GM23338 (cell line): ENCODE data around the gene ZBTB7B. TPM values are rescaled to one million over a fixed set of nuclear protein-coding genes. Genes with fewer than 3 reads are reported as not detected.

Experiments used
- ATAC-seq: fragments of 200-7000 bp; cut with Tn5 transposase; 3 replicates; pipeline ENCODE4 v1.9.1; 2020
- DNase-seq: peaks from one replicate; pipeline ENCODE4 v3.0.0-alpha.2; 2015; ENCODE audit warnings: low spot score
- H2AFZ ChIP-seq: fragments of 200-600 bp; sonication (generic); 2 replicates; pipeline ENCODE4 v1.8.0; 2016; ENCODE audit warnings: antibody characterized with exemption, mild to moderate bottlenecking, moderate library complexity
- H3F3A ChIP-seq: fragments of 200-600 bp; sonication (generic); replicated peaks from 2 replicates; pipeline ENCODE4 v1.8.0; 2017; ENCODE audit warnings: antibody characterized with exemption, mixed run types, low read depth
- H3K27ac ChIP-seq: fragments of 200-600 bp; sonication (generic); 2 replicates; pipeline ENCODE4 v1.6.1; 2016; ENCODE audit warnings: low read depth
- H3K27me3 ChIP-seq: fragments of 200-600 bp; sonication (generic); 2 replicates; pipeline ENCODE4 v1.8.0; 2016; ENCODE audit warnings: mild to moderate bottlenecking, mixed run types, moderate library complexity; ENCODE audit not compliant: insufficient read depth
- H3K36me3 ChIP-seq: fragments of 200-600 bp; sonication (generic); 2 replicates; pipeline ENCODE4 v1.8.0; 2016; ENCODE audit warnings: mild to moderate bottlenecking; ENCODE audit not compliant: insufficient read depth
- H3K4me1 ChIP-seq: fragments of 200-600 bp; sonication (generic); 2 replicates; pipeline ENCODE4 v1.8.0; 2016; ENCODE audit warnings: mild to moderate bottlenecking, moderate library complexity; ENCODE audit not compliant: insufficient read depth
- H3K4me2 ChIP-seq: fragments of 200-600 bp; sonication (generic); 2 replicates; pipeline ENCODE4 v1.7.1; 2017; ENCODE audit warnings: mixed run types
- H3K4me3 ChIP-seq: fragments of 200-600 bp; sonication (generic); 2 replicates; pipeline ENCODE4 v1.6.1; 2016; ENCODE audit warnings: mixed run types
- H3K79me2 ChIP-seq: fragments of 200-600 bp; sonication (generic); replicated peaks from 2 replicates; pipeline ENCODE4 v1.8.0; 2017; ENCODE audit warnings: mild to moderate bottlenecking; ENCODE audit not compliant: insufficient read depth
- H3K9me2 ChIP-seq: fragments of 200-600 bp; sonication (generic); 2 replicates; pipeline ENCODE4 v1.8.0; 2017; ENCODE audit not compliant: insufficient read depth
- H4K20me1 ChIP-seq: fragments of 200-600 bp; sonication (generic); replicated peaks from 2 replicates; pipeline ENCODE4 v1.8.0; 2017; ENCODE audit warnings: mild to moderate bottlenecking; ENCODE audit not compliant: insufficient read depth
- H3K27ac Mint-ChIP-seq: 2 replicates; pipeline ENCODE4 v1.8.0; 2020; ENCODE audit warnings: inconsistent platforms, mild to moderate bottlenecking, moderate library complexity, mixed read lengths
- H3K27me3 Mint-ChIP-seq: 3 replicates; pipeline ENCODE4 v1.8.0; 2022; ENCODE audit warnings: low read depth, mild to moderate bottlenecking, moderate library complexity, mixed read lengths, inconsistent platforms; ENCODE audit not compliant: insufficient read depth, poor library complexity
- H3K36me3 Mint-ChIP-seq: 3 replicates; pipeline ENCODE4 v1.8.0; 2021; ENCODE audit warnings: low read depth, mild to moderate bottlenecking, inconsistent platforms, moderate library complexity, mixed read lengths
- H3K4me1 Mint-ChIP-seq: 3 replicates; pipeline ENCODE4 v1.8.0; 2020; ENCODE audit warnings: mild to moderate bottlenecking, inconsistent platforms, mixed read lengths
- H3K4me3 Mint-ChIP-seq: 3 replicates; pipeline ENCODE4 v1.8.0; 2021; ENCODE audit warnings: moderate library complexity, mild to moderate bottlenecking, inconsistent platforms, mixed read lengths
- H3K9me3 Mint-ChIP-seq: 3 replicates; pipeline ENCODE4 v1.8.0; 2020; ENCODE audit warnings: moderate library complexity, mild to moderate bottlenecking, inconsistent platforms, mixed read lengths
- CREB1 ChIP-seq: fragments of 250-450 bp; sonication (Bioruptor Pico); IDR thresholded peaks from 2 replicates; pipeline ENCODE4 v1.5.0; 2020; ENCODE audit warnings: low read depth, mild to moderate bottlenecking, moderate library complexity
- NANOG ChIP-seq: IDR thresholded peaks from 2 replicates; pipeline ENCODE4 v1.6.1; 2016; ENCODE audit warnings: antibody characterized with exemption, borderline replicate concordance
- STAT1 ChIP-seq: IDR thresholded peaks from one replicate; pipeline ENCODE4 v1.6.1; 2016; ENCODE audit warnings: antibody characterized with exemption; ENCODE audit not compliant: unreplicated experiment
- ZNF331 ChIP-seq: fragments of 250-450 bp; sonication (Bioruptor Pico); IDR thresholded peaks from 2 replicates; pipeline ENCODE4 v1.5.0; 2020; ENCODE audit warnings: low read depth, mild to moderate bottlenecking, moderate library complexity
- polyA plus RNA-seq: library from polyadenylated mRNA; unstranded; fragments of >200 nt; fragmentation: Nextera tagmentation; extraction: Ambion mirVana; gene quantifications from 2 replicates; pipeline ENCODE4 v1.2.1, GENCODE V29; 2016
- total RNA-seq: library from RNA; depleted of rRNA; stranded (reverse); fragments of >200 nt; shearing (Covaris generic); gene quantifications from 2 replicates; pipeline ENCODE4 v1.2.3, GENCODE V29; 2014
- TF ChIP-seq, protein P1 (sequence below), 2 experiments: fragments of 200-600 bp in 1 of 2; sonication (generic) in 1 of 2; conservative IDR thresholded peaks; 2 replicates each; pipeline versions ENCODE4 v1.5.1 to v1.6.1; 2016 to 2017; ENCODE audit warnings: antibody characterized with exemption in 2 of 2, low read depth in 2 of 2, mild to moderate bottlenecking in 2 of 2, moderate library complexity in 1 of 2
- TF ChIP-seq, protein P2 (sequence below): fragments of 250-450 bp; sonication (Bioruptor Pico); IDR thresholded peaks from 2 replicates; pipeline ENCODE4 v1.5.0; 2020; ENCODE audit warnings: mild to moderate bottlenecking, moderate library complexity
- TF ChIP-seq, protein P3 (sequence below): IDR thresholded peaks from 2 replicates; pipeline ENCODE4 v1.6.1; 2016; ENCODE audit warnings: antibody characterized with exemption

The ZBTB7B gene
- total and polyA plus RNA-seq, 2 experiments from 2014 or later: 3.6 to 32.6 TPM

DNA sequence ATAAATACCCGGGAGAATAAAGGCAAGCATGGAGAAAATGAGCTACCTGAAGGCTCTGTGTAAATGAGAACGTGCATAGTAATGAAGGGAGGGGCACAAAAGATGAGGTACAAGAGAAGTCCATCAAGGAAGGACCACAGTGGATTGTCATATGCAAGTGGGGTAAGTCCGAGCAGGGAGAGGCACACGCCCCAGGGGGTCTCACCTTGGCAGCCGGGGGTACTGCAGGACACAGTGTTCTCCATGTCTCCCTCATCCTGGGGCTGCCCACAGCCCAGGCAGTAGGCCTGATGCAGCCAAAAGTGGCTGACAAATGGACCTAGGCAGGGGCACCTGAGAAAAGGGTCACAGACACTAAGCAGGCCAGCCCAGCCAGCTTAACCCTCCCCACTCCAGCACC, 21.0 kb downstream of the ZBTB7B start:
- no peaks in the 10 kb centered on the region for H3K36me3 ChIP-seq
- H3K27ac ChIP-seq: no peak overlapping the region
- no peaks in the 10 kb centered on the region for H3K79me2 ChIP-seq
- ATAC-seq (no peak), DNase-seq (no peak)
- Mint-ChIP-seq H3K9me3 (no peaks in the 10 kb centered on the region), H3K27me3 (peaks cover 22% of the 10 kb centered on the region), H3K4me1 (peaks cover 23% of the 10 kb centered on the region), H3K27ac (no peak overlapping the region), H3K36me3 (peaks cover 4% of the 10 kb centered on the region; the same call in 2 of the 3 replicates), H3K4me3 (no peak overlapping the region)
- H3F3A ChIP-seq: no peaks in the 10 kb centered on the region
- TF ChIP-seq, protein P1, sequence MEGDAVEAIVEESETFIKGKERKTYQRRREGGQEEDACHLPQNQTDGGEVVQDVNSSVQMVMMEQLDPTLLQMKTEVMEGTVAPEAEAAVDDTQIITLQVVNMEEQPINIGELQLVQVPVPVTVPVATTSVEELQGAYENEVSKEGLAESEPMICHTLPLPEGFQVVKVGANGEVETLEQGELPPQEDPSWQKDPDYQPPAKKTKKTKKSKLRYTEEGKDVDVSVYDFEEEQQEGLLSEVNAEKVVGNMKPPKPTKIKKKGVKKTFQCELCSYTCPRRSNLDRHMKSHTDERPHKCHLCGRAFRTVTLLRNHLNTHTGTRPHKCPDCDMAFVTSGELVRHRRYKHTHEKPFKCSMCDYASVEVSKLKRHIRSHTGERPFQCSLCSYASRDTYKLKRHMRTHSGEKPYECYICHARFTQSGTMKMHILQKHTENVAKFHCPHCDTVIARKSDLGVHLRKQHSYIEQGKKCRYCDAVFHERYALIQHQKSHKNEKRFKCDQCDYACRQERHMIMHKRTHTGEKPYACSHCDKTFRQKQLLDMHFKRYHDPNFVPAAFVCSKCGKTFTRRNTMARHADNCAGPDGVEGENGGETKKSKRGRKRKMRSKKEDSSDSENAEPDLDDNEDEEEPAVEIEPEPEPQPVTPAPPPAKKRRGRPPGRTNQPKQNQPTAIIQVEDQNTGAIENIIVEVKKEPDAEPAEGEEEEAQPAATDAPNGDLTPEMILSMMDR (conservative IDR thresholded peaks at IDR 0.05; ENCODE audit: low read depth in 2 of 2): no peak
- no peak for TF ChIP-seq STAT1
- no peak for TF ChIP-seq NANOG
- TF ChIP-seq, protein P2, sequence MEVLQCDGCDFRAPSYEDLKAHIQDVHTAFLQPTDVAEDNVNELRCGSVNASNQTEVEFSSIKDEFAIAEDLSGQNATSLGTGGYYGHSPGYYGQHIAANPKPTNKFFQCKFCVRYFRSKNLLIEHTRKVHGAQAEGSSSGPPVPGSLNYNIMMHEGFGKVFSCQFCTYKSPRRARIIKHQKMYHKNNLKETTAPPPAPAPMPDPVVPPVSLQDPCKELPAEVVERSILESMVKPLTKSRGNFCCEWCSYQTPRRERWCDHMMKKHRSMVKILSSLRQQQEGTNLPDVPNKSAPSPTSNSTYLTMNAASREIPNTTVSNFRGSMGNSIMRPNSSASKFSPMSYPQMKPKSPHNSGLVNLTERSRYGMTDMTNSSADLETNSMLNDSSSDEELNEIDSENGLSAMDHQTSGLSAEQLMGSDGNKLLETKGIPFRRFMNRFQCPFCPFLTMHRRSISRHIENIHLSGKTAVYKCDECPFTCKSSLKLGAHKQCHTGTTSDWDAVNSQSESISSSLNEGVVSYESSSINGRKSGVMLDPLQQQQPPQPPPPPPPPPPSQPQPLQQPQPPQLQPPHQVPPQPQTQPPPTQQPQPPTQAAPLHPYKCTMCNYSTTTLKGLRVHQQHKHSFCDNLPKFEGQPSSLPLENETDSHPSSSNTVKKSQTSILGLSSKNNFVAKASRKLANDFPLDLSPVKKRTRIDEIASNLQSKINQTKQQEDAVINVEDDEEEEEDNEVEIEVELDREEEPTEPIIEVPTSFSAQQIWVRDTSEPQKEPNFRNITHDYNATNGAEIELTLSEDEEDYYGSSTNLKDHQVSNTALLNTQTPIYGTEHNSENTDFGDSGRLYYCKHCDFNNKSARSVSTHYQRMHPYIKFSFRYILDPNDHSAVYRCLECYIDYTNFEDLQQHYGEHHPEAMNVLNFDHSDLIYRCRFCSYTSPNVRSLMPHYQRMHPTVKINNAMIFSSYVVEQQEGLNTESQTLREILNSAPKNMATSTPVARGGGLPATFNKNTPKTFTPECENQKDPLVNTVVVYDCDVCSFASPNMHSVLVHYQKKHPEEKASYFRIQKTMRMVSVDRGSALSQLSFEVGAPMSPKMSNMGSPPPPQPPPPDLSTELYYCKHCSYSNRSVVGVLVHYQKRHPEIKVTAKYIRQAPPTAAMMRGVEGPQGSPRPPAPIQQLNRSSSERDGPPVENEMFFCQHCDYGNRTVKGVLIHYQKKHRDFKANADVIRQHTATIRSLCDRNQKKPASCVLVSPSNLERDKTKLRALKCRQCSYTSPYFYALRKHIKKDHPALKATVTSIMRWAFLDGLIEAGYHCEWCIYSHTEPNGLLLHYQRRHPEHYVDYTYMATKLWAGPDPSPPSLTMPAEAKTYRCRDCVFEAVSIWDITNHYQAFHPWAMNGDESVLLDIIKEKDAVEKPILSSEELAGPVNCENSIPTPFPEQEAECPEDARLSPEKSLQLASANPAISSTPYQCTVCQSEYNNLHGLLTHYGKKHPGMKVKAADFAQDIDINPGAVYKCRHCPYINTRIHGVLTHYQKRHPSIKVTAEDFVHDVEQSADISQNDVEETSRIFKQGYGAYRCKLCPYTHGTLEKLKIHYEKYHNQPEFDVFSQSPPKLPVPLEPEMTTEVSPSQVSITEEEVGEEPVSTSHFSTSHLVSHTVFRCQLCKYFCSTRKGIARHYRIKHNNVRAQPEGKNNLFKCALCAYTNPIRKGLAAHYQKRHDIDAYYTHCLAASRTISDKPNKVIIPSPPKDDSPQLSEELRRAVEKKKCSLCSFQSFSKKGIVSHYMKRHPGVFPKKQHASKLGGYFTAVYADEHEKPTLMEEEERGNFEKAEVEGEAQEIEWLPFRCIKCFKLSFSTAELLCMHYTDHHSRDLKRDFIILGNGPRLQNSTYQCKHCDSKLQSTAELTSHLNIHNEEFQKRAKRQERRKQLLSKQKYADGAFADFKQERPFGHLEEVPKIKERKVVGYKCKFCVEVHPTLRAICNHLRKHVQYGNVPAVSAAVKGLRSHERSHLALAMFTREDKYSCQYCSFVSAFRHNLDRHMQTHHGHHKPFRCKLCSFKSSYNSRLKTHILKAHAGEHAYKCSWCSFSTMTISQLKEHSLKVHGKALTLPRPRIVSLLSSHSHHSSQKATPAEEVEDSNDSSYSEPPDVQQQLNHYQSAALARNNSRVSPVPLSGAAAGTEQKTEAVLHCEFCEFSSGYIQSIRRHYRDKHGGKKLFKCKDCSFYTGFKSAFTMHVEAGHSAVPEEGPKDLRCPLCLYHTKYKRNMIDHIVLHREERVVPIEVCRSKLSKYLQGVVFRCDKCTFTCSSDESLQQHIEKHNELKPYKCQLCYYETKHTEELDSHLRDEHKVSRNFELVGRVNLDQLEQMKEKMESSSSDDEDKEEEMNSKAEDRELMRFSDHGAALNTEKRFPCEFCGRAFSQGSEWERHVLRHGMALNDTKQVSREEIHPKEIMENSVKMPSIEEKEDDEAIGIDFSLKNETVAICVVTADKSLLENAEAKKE (CRISPR knock-in tag): no peak
- no peak for TF ChIP-seq ZNF331 (CRISPR knock-in tag)
- TF ChIP-seq CREB1 (CRISPR knock-in tag): no peak
- TF ChIP-seq, protein P3, sequence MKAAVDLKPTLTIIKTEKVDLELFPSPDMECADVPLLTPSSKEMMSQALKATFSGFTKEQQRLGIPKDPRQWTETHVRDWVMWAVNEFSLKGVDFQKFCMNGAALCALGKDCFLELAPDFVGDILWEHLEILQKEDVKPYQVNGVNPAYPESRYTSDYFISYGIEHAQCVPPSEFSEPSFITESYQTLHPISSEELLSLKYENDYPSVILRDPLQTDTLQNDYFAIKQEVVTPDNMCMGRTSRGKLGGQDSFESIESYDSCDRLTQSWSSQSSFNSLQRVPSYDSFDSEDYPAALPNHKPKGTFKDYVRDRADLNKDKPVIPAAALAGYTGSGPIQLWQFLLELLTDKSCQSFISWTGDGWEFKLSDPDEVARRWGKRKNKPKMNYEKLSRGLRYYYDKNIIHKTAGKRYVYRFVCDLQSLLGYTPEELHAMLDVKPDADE: no peak
- H4K20me1 ChIP-seq: no peaks in the 10 kb centered on the region
- H3K27me3 ChIP-seq: no peaks in the 10 kb centered on the region
- no peak overlapping the region for H3K4me3 ChIP-seq
- no peak overlapping the region for H3K4me2 ChIP-seq
- no peak overlapping the region for H2AFZ ChIP-seq
- H3K4me1 ChIP-seq: peaks cover under 1% of the 10 kb centered on the region; the same call in 1 of the 2 replicates
- H3K9me2 ChIP-seq: no peaks in the 10 kb centered on the region
